ENCODE measurements around the gene SUSD3. TPM values are rescaled to one million over a fixed set of nuclear protein-coding genes. Genes with fewer than 3 reads are reported as not detected.

Gene SUSD3
- total RNA-seq = 1.7 TPM in 1 of 2 replicates, not detected in the other

DNA sequence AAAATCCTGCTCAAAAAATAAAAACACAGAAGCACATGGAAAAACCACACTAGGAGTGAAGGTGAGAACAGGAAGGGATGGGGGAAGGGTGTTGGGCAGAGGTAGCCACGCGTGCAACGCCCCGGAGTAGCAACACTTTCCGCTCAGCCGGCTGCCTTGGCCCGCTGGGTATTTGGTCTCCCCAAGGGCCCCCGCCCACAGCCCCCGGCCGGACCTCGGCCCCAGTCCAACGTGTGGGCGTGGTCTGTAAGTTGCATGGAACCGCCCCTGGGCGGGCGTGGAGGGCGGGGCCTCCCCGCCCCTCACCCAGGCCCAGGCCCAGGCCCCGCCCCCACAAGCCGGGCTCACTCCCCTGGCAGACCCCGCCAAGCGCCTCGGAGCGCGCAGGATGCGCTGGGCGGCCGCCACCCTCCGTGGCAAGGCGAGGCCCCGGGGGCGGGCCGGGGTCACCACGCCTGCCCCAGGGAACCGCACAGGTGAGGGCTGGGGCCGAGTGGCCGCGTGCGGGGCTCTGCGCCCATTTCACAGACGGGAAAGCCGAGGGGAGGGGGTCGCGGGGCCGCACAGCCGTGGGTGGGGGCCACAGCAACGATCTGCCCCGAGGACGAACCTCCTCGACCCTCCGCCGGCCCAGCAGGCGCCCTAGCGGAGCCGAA lies at the start of gene SUSD3:
TSS of gene SUSD3 (plus strand) at position 347 of the 656 bp plus-strand sequence. CDS start at position 389, 42 bp downstream.

GRCh38 chr9:93096131-93096802 lies 37.8 kb downstream of the SUSD3 start, which contains the start of gene CARD19:
Gene CARD19, plus strand, starts transcription at chr9:93096217. Its CDS starts 129 bp downstream, at chr9:93096346.

GRCh38 chr9:93134015-93134739 lies 75.7 kb downstream of the SUSD3 start, which contains the start of gene NINJ1:
Gene NINJ1, minus strand, starts transcription at chr9:93134251. Its CDS starts 34 bp downstream, at chr9:93134217.

Other genes starting within 250 kb of the SUSD3 start
- 5.8 and 11.9 TPM in 2 replicates for gene ZNF484, start 180.7 kb upstream of the SUSD3 start, total RNA-seq
- 1.2 and 2.6 TPM in 2 replicates for gene FGD3, start 111.2 kb upstream of the SUSD3 start, total RNA-seq
- 81.7 and 88.9 TPM in 2 replicates for gene CARD19, start 37.5 kb downstream of the SUSD3 start, total RNA-seq
- gene NINJ1, start 75.5 kb downstream of the SUSD3 start, total RNA-seq = 35.4 and 50.4 TPM in 2 replicates
- 0.24 TPM in 1 of 2 replicates, not detected in the other for gene WNK2, start 125.4 kb downstream of the SUSD3 start, total RNA-seq

Measured in tracheal epithelial cell (primary cell).